ENCODE data around the gene TRERF1.
"Not testable (repeated sequence)": the region's sequence is repeated elsewhere in the genome, so short reads cannot be mapped to it uniquely, and the experiment has no call there.

Gene TRERF1

DNA sequence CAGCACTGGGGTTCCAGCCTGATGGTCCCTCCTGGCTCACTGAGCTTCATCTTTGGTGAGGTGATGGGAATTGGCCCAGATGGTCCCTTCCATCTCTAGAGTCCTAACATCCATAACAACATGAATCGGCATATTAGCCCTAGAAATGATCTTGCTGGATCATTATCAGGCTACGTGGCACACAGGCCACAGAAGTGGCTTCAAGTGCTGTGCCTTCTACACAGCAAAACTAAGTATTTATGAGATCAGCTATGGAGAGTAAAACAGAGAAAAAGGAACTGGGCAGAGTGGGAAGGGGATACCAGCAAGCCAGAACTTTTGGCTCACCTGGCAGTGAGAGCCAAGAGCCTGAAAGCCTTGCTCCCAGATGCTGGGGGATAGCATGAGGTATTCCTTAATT lies 116.9 kb downstream of the TRERF1 start:
- Histone ChIP-seq H3K4me3 (no peak overlapping the region), H3K9ac (ENCODE audit: insufficient read length) (no peak overlapping the region), H3K9me3 (ENCODE audit: low read depth, low read length) (no peaks in the 10 kb centered on the region), H3K36me3 (ENCODE audit: insufficient read depth, low read length) (no peaks in the 10 kb centered on the region), H3K27ac (no peak overlapping the region)
- no peak for DNase-seq (ENCODE audit: low read depth, low spot score)
- no peak for TF ChIP-seq POLR2AphosphoS5 (IDR thresholded peaks at IDR 0.05; ENCODE audit: borderline replicate concordance, low read depth, low read length)
- TF ChIP-seq EZH2 (IDR thresholded peaks at IDR 0.05): no peak
- TF ChIP-seq FOXP2 (optimal IDR thresholded peaks at IDR 0.05; ENCODE audit: control extremely low read depth, extremely low read length, insufficient read depth): no peak

DNA sequence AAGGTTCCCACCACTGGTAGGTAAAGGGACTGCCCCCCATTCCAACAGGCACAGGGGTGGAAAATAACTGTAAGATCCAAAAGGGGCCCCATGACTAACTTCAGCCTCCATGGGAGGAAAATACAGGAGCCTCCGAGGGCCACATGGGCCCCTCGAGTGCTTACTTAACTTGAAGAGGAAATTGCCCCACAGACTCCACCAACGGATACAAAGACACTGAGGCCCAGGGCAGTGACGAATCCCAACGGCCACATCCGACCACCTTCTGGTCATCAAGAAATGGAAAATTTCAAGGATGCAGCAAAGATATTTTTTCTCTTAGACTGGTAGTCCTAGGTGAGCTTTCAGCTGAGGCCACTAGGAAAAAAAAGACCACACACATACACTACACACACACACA lies 118.1 kb downstream of the TRERF1 start:
- no peak overlapping the region for H3K9ac ChIP-seq (ENCODE audit: insufficient read length)
- no peak overlapping the region for H3K27ac ChIP-seq
- no peaks in the 10 kb centered on the region for H3K9me3 ChIP-seq (ENCODE audit: low read depth, low read length)
- no peaks in the 10 kb centered on the region for H3K36me3 ChIP-seq (ENCODE audit: insufficient read depth, low read length)
- no peak for DNase-seq (ENCODE audit: low read depth, low spot score)
- TF ChIP-seq EZH2 (IDR thresholded peaks at IDR 0.05) (no peak), FOXP2 (optimal IDR thresholded peaks at IDR 0.05; ENCODE audit: control extremely low read depth, extremely low read length, insufficient read depth) (no peak), POLR2AphosphoS5 (IDR thresholded peaks at IDR 0.05; ENCODE audit: borderline replicate concordance, low read depth, low read length) (no peak)
- no peak overlapping the region for H3K4me3 ChIP-seq

DNA sequence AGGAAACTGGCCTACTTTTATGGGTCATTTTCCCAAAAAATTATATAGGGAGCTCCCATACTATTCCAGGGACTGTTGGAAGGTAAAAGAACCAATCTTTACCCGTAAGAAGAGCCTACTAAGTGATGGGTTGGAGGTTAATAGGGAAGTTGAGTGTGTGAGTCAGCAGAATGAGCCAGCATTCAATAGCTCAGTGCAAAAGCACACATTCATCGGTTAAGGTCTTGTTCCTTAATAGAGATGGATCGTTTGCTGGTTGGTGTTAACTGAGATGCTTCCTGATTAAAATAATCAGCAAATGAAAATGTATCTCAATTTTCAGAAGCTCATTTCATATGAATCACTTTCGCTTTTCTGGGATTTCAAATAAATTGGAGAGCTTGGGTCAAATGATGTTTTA lies 118.8 kb downstream of the TRERF1 start:
- no peaks in the 10 kb centered on the region for H3K36me3 ChIP-seq (ENCODE audit: insufficient read depth, low read length)
- DNase-seq (ENCODE audit: low read depth, low spot score): no peak
- no peak overlapping the region for H3K9ac ChIP-seq (ENCODE audit: insufficient read length)
- no peak for TF ChIP-seq EZH2 (IDR thresholded peaks at IDR 0.05)
- no peak for TF ChIP-seq POLR2AphosphoS5 (IDR thresholded peaks at IDR 0.05; ENCODE audit: borderline replicate concordance, low read depth, low read length)
- TF ChIP-seq FOXP2 (optimal IDR thresholded peaks at IDR 0.05; ENCODE audit: control extremely low read depth, extremely low read length, insufficient read depth): no peak
- H3K9me3 ChIP-seq (ENCODE audit: low read depth, low read length): no peaks in the 10 kb centered on the region
- H3K27ac ChIP-seq: no peak overlapping the region
- H3K4me3 ChIP-seq: no peak overlapping the region

DNA sequence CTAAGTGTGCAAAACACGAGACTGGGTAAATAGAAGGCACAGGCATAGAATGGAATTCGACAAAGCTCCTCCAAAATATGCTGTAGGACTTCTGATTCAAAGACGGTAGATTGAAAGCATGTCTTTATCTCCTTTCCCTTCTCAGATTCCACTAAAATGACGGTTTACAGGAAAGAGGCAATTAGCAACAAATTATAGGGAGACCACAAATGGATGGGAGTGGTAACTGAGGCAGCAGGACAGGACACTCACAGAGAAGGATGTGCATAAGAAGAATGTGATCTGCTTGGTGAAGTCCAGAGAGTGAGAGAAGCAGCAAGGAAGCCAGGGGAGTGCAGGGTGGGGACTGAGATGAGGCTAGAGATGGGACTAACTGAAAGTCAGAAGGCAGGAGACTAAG lies 120.7 kb downstream of the TRERF1 start:
- Histone ChIP-seq H3K27ac (no peak overlapping the region), H3K36me3 (ENCODE audit: insufficient read depth, low read length) (no peaks in the 10 kb centered on the region), H3K4me3 (no peak overlapping the region), H3K9ac (ENCODE audit: insufficient read length) (no peak overlapping the region), H3K9me3 (ENCODE audit: low read depth, low read length) (no peaks in the 10 kb centered on the region)
- no peak for TF ChIP-seq EZH2 (IDR thresholded peaks at IDR 0.05)
- TF ChIP-seq FOXP2 (optimal IDR thresholded peaks at IDR 0.05; ENCODE audit: control extremely low read depth, extremely low read length, insufficient read depth): no peak
- no peak for DNase-seq (ENCODE audit: low read depth, low spot score)

DNA sequence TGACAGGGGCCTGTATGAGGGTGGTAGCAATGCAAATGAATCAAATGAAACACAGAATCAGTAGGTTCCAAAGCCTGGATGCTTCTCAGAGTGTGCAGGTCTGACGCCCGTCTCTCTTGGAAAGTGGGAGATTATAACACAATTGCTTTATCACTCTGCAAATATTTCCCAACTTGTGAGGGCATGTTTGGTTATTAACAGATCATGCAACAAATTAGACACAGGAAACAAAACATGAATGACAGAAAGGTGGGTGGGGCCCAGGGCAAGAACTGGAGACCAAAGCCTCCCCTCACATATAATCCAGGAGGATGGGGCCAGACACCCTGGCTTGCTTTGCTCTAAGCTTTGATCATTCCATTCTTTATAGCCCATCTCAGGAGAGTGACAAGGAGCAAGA lies 125.5 kb downstream of the TRERF1 start:
- no peak for DNase-seq (ENCODE audit: low read depth, low spot score)
- H3K27ac ChIP-seq: no peak overlapping the region
- no peak for TF ChIP-seq EZH2 (IDR thresholded peaks at IDR 0.05)
- no peak for TF ChIP-seq POLR2AphosphoS5 (IDR thresholded peaks at IDR 0.05; ENCODE audit: borderline replicate concordance, low read depth, low read length)
- no peak for TF ChIP-seq FOXP2 (optimal IDR thresholded peaks at IDR 0.05; ENCODE audit: control extremely low read depth, extremely low read length, insufficient read depth)
- no peak overlapping the region for H3K9ac ChIP-seq (ENCODE audit: insufficient read length)
- no peaks in the 10 kb centered on the region for H3K36me3 ChIP-seq (ENCODE audit: insufficient read depth, low read length)
- no peaks in the 10 kb centered on the region for H3K9me3 ChIP-seq (ENCODE audit: low read depth, low read length)
- H3K4me3 ChIP-seq: no peak overlapping the region

DNA sequence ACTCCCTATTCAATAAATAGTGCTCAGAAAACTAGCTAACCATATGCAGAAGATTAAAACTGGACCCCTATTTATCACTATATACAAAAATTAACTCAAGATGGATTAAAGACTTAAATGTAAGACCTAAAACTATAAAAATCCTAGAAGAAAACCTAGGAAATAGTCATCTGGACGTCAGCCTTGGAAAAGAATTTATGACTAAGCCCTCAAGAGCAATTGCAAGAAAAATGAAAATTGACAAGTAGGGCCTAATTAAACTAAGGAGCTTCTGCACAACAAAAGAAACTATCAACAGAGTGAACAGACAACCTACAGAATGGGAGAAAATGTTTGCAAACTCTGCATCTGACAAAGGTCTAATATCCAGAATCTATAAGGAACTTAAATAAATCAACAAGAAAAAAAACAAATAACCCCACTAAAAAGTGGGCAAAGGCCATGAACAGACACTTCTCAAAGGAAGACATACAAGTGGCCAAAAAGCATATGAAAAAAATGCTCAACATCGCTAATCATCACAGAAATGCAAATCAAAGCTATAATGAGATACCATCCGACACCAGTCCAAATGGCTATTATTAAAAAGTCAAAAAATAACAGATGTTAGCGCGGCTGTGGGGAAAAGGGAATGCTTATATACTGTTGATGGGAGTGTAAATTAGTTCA lies 126.9 kb downstream of the TRERF1 start:
- not testable (repeated sequence) for H3K9me3 ChIP-seq (ENCODE audit: low read depth, low read length); H3K36me3 ChIP-seq (ENCODE audit: insufficient read depth, low read length); H3K4me3 ChIP-seq; H3K9ac ChIP-seq (ENCODE audit: insufficient read length); DNase-seq (ENCODE audit: low read depth, low spot score); H3K27ac ChIP-seq

DNA sequence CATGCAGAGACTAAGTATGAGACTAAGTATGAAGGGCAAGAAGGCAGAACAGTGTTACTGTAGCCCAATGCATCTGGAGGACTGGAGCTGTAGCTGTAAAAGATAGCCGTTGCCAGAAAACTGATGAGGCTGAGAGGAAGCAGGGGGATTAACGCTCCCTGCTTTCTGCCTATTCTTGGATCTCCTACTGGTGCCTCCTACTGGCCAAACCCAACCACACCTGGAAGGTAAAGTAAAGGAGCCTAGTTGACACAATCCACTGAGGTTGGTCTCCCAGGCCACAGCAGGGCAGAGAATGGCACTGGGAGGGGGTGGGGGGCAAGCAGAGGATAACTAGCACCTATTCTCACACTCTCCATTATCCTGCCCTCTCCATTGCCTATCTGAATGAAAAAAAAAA lies 129.1 kb downstream of the TRERF1 start:
- H3K9me3 ChIP-seq (ENCODE audit: low read depth, low read length): no peaks in the 10 kb centered on the region
- no peak overlapping the region for H3K27ac ChIP-seq
- H3K9ac ChIP-seq (ENCODE audit: insufficient read length): no peak overlapping the region
- H3K4me3 ChIP-seq: no peak overlapping the region
- TF ChIP-seq FOXP2 (optimal IDR thresholded peaks at IDR 0.05; ENCODE audit: control extremely low read depth, extremely low read length, insufficient read depth) (no peak), EZH2 (IDR thresholded peaks at IDR 0.05) (no peak), POLR2AphosphoS5 (IDR thresholded peaks at IDR 0.05; ENCODE audit: borderline replicate concordance, low read depth, low read length) (no peak)
- no peak for DNase-seq (ENCODE audit: low read depth, low spot score)
- no peaks in the 10 kb centered on the region for H3K36me3 ChIP-seq (ENCODE audit: insufficient read depth, low read length)

DNA sequence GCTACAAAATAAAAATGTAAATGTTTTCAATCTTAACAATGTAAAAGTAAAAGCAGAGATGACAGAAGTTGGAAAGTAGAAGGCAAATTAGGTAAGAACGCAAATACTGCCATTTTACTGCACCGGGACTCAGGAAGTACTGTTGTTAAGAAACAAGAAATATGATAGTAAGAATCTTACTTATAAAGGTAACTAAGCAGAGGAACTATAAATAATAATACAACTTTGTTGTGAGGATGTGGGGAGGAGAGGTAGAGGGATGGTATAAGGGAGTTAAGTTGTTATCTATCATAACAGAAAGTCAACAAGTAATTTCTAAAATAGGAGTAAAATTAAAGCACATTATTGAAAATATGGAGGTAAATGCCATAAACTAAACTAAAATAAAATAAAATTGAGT lies 129.8 kb downstream of the TRERF1 start:
- Histone ChIP-seq H3K36me3 (ENCODE audit: insufficient read depth, low read length) (no peaks in the 10 kb centered on the region), H3K27ac (no peak overlapping the region), H3K9ac (ENCODE audit: insufficient read length) (no peak overlapping the region), H3K9me3 (ENCODE audit: low read depth, low read length) (no peaks in the 10 kb centered on the region), H3K4me3 (no peak overlapping the region)
- TF ChIP-seq FOXP2 (optimal IDR thresholded peaks at IDR 0.05; ENCODE audit: control extremely low read depth, extremely low read length, insufficient read depth) (no peak), EZH2 (IDR thresholded peaks at IDR 0.05) (no peak)
- DNase-seq (ENCODE audit: low read depth, low spot score): no peak

DNA sequence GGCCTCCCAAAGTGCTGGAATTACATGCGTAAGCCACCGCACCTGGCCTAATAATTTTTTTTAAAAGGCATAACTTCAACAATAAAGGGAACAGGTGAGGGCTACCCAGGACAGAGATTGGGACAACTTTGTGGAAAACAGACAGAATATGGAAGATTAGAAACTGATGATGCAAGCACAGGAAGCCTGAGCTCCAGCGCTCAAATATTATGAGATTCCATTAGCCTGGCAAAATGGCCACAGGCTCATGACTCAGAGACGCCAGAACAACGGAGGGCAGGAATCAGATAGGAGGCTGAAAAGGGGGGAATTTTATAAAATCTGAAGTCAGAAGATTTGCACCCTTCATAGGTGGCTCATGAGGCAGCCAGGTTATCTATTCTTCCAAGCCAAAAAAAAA lies 131.0 kb downstream of the TRERF1 start:
- Histone ChIP-seq H3K36me3 (ENCODE audit: insufficient read depth, low read length) (no peaks in the 10 kb centered on the region), H3K27ac (no peak overlapping the region), H3K4me3 (no peak overlapping the region), H3K9me3 (ENCODE audit: low read depth, low read length) (no peaks in the 10 kb centered on the region), H3K9ac (ENCODE audit: insufficient read length) (no peak overlapping the region)
- no peak for DNase-seq (ENCODE audit: low read depth, low spot score)
- TF ChIP-seq EZH2 (IDR thresholded peaks at IDR 0.05) (no peak), FOXP2 (optimal IDR thresholded peaks at IDR 0.05; ENCODE audit: control extremely low read depth, extremely low read length, insufficient read depth) (no peak)

All from SK-N-MC (cell line).